Left lung (tissue), 10 donors: ENCODE measurements around the gene CNPY1. TPM values are rescaled to one million over a fixed set of nuclear protein-coding genes. Genes with fewer than 3 reads are reported as not detected.

Experiments
- ATAC-seq: fragments of 200-7000 bp; cut with Tn5 transposase; one replicate; pipeline ENCODE4 v1.9.1; 2020; ENCODE audit warnings: moderate library complexity
- DNase-seq, 4 donors: peaks; one replicate each; pipeline ENCODE4 v3.0.0-alpha.2; 2013 to 2020
- H3K27ac ChIP-seq, 2 donors: fragments of 200-600 bp; sonication (generic) in 1 of 2; one replicate each; pipeline versions ENCODE4 v1.5.0 to v1.8.0; 2020 to 2021
- H3K27me3 ChIP-seq, 2 donors: fragments of 200-600 bp; sonication (generic) in 1 of 2; one replicate each; pipeline versions ENCODE4 v1.5.0 to v1.8.0; 2020 to 2021
- H3K36me3 ChIP-seq, 2 donors: fragments of 200-600 bp; sonication (generic) in 1 of 2; one replicate each; pipeline versions ENCODE4 v1.5.0 to v1.8.0; 2020 to 2021
- H3K4me1 ChIP-seq, 2 donors: fragments of 200-600 bp; one replicate each; pipeline ENCODE4 v1.8.0; 2021
- H3K4me3 ChIP-seq, 2 donors: fragments of 200-600 bp; sonication (generic) in 1 of 2; one replicate each; pipeline versions ENCODE4 v1.5.0 to v1.8.0; 2020 to 2021; ENCODE audit warnings: mild to moderate bottlenecking in 1 of 2
- H3K9me3 ChIP-seq, 2 donors: fragments of 200-600 bp; sonication (generic) in 1 of 2; one replicate each; pipeline versions ENCODE4 v1.5.0 to v1.8.0; 2020 to 2021
- CTCF ChIP-seq, 2 donors: fragments of 200-600 bp; sonication (generic) in 1 of 2; IDR thresholded peaks; one replicate each; pipeline versions ENCODE4 v1.5.0 to v1.8.0; 2021; ENCODE audit warnings: antibody characterized with exemption in 2 of 2
- intact Hi-C, 2 donors: fragments of 100-400 bp; cut with DNase I; formaldehyde crosslinking; loops; one replicate each; pipeline versions ENCODE4 v1.11.2 to v1.14.2; 2022
- polyA plus RNA-seq, 6 donors: library from polyadenylated mRNA; unstranded; fragments of 120-200 nt; gene quantifications; one replicate each; pipeline ENCODE4 v1.2.1, GENCODE V29; 2013; ENCODE audit not compliant: insufficient read length in 6 of 6
- total RNA-seq, 2 donors: library from RNA; stranded (reverse); fragmentation: NEBNext Ultra II Directional; extraction: Animal tissue kit (Norgen Biotek cat#: 25700); gene quantifications; one replicate each; pipeline ENCODE4 v1.2.1, GENCODE V29; 2021
- donor health status: DM: no; HTN: yes; CAD: no.
- donor health status: DM: no; HTN: no; CAD: no.

Gene CNPY1
- total and polyA plus RNA-seq, 8 donors = not detected

DNA sequence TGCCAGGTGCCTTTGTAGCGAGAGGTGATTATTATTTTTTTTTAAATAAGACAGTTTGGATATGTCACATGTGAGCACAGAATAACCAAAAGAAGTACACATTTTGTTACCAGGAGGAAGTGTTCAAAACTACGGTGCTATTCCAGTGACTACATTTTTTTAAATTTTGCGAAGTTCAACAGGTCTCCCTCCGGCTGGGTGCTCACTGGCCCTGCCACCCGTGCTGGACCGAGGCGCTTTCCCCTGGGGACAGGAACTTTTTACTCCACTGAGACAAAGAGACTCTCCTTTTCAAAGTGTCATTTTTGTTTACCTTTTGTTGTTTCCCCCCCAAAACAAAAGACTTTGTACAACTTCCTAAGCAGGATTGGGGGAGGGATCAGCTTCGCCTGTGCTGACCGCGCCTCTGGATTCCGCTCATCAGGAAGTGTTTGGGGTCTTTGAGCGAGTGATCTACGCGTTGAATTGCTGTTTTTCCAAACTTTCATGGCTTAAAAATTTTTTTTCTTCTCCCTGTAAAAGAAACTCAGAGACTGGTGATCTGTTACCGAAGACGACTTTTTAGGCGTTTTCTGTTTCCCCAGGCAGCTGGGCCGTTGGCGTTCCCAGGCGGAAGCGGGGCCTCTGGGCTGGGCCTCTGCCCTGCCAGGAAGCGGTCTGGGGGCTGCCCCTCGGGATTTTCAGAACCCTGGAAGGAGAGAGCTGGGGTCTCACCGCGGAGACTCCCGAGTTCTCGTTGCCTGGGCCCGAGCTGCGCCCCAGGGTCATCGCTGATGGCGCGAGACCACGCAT lies 81.2 kb downstream of the CNPY1 start:
- Histone ChIP-seq H3K4me1 (peaks cover 4 to 27% of the 10 kb centered on the region in 2 donors), H3K36me3 (no peaks in the 10 kb centered on the region), H3K9me3 (no peaks in the 10 kb centered on the region), H3K27ac (no peak overlapping the region), H3K4me3 (no peak overlapping the region), H3K27me3 (peaks cover 100% of the 10 kb centered on the region in 2 donors)
- intact Hi-C loops = no loop called here
- no peak for DNase-seq
- no peak for TF ChIP-seq CTCF (IDR thresholded peaks at IDR 0.05)
- ATAC-seq = no peak

GRCh38 chr7:155464183-155464582 lies 82.2 kb downstream of the CNPY1 start:
- intact Hi-C loops = no loop called here

DNA sequence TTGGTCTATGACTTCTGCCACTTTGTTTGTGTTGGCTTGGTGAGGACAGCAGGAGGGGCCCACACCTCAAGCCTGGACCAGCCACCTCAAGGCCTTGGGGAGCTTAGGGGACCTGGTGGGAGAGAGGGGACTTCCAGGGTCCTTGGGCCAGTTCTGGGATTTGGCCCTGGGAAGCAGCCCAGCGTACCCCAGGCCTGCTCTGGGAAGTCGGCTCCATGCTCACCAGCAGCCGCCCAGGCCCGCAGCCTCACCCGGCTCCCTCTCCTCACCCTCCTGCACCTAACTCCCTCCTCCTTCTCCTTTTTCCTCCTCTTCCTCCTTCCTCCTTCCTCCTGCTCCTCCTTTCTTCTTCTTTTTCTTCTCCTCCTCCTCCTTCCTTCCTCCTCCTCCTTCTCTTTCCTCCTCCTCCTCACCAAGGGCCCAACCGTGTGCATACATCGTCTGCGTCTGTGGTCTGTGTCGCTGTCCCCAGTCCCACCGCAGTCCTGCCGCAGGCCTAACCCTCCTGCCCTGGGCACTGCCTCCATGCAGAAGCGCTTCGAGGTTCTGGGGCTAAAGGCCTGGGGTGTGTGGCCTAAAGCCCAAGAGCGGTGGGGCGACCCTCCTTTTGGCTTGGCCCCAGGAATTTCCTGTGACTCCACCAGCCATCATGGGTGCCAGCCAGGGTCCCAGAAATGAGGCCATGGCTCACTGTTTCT lies 83.1 kb downstream of the CNPY1 start:
- no peak for TF ChIP-seq CTCF (IDR thresholded peaks at IDR 0.05)
- H3K4me3 ChIP-seq = no peak overlapping the region
- H3K36me3 ChIP-seq = no peaks in the 10 kb centered on the region
- H3K9me3 ChIP-seq = no peaks in the 10 kb centered on the region
- H3K27me3 ChIP-seq = peaks cover 100% of the 10 kb centered on the region in 2 donors
- DNase-seq (peak in 1 of 4 donors; percentile 19), ATAC-seq (no peak)
- intact Hi-C loops = no loop called here
- H3K4me1 ChIP-seq = peaks cover 3 to 36% of the 10 kb centered on the region in 2 donors
- no peak overlapping the region for H3K27ac ChIP-seq

More at GRCh38 chr7:155464183-155464582, 82.2 kb downstream of the CNPY1 start:
- TF ChIP-seq CTCF (IDR thresholded peaks at IDR 0.05) = no peak
- Histone ChIP-seq H3K9me3 (no peaks in the 10 kb centered on the region), H3K4me3 (no peak overlapping the region), H3K27me3 (peaks cover 100% of the 10 kb centered on the region in 2 donors), H3K36me3 (no peaks in the 10 kb centered on the region), H3K4me1 (peaks cover 4 to 31% of the 10 kb centered on the region in 2 donors), H3K27ac (no peak overlapping the region)
- ATAC-seq (no peak), DNase-seq (no peak)

- H3K9me3 ChIP-seq = no peaks in the 10 kb centered on the region
- no peaks in the 10 kb centered on the region for H3K36me3 ChIP-seq
- no peak overlapping the region for H3K27ac ChIP-seq
- peaks cover 3 to 32% of the 10 kb centered on the region in 2 donors for H3K4me1 ChIP-seq
- H3K4me3 ChIP-seq = no peak overlapping the region
- no peak for TF ChIP-seq CTCF (IDR thresholded peaks at IDR 0.05)
- ATAC-seq (no peak), DNase-seq (peak in 1 of 4 donors; percentile 65)
- intact Hi-C loops = no loop called here
- peaks cover 95 to 97% of the 10 kb centered on the region in 2 donors for H3K27me3 ChIP-seq
Measured at GRCh38 chr7:155462163-155462735, 84.1 kb downstream of the CNPY1 start.

DNA sequence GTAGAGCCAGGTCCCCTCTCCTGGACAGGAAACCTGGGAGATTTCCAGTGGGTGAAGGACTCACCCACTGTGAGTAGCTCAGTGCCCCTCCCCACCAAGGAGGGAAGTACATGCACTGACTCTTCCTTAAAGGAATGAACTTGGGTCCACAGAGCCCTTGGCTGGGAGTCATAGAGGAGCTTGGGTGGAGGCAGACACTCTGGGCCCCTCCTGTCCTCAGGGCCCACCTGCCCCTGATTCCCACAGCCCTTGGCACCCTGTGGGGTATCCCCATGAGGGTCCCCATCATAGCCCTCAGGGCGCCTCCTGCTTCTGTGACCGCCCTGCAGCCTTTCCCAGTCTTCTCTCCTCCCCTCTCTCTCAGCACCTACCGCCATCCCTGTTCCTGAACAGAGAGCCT lies 84.7 kb downstream of the CNPY1 start:
- intact Hi-C loops = no loop called here
- Histone ChIP-seq H3K27ac (no peak overlapping the region), H3K9me3 (no peaks in the 10 kb centered on the region), H3K36me3 (no peaks in the 10 kb centered on the region), H3K4me1 (peaks cover 8 to 33% of the 10 kb centered on the region in 2 donors), H3K4me3 (no peak overlapping the region), H3K27me3 (peaks cover 95 to 97% of the 10 kb centered on the region in 2 donors)
- DNase-seq (no peak), ATAC-seq (no peak)
- TF ChIP-seq CTCF (IDR thresholded peaks at IDR 0.05) = no peak
